ENCODE data around the gene CEP85L. TPM values are rescaled to one million over a fixed set of nuclear protein-coding genes. Genes with fewer than 3 reads are reported as not detected.

CEP85L gene
- total and polyA plus RNA-seq, 10 of the 15 experiments (the other 5 are each of a cell fraction or from before 2014, with no cell fraction given) = 1.8 to 10.9 (median 7.1) TPM

GRCh38 chr6:118451839-118452238 is 199.6 kb downstream of the CEP85L start:
- H3K9me3 ChIP-seq (replicated peaks; ENCODE audit: control insufficient read depth, insufficient read depth, low read length) = peaks cover 2% of the 10 kb centered on the region; the same call in 2 of the 3 replicates
- H3K79me2 ChIP-seq (ENCODE audit: control insufficient read depth, insufficient read depth, low read length) = no peaks in the 10 kb centered on the region
- intact Hi-C loops (cut with micrococcal nuclease; ENCODE audit: unreplicated experiment) (no loop called here), in situ Hi-C loops (cut with MboI) (no loop called here)
- no peak for ATAC-seq
- no peak overlapping the region for H3K9ac ChIP-seq (ENCODE audit: control insufficient read depth, insufficient read depth, low read length)
- H3K36me3 ChIP-seq (ENCODE audit: control insufficient read depth in 2 of 2, insufficient read depth in 2 of 2, low read length in 1 of 2) = no peaks in the 10 kb centered on the region
- no peak for FAIRE-seq
- H4K20me1 ChIP-seq (ENCODE audit: control insufficient read depth, insufficient read depth) = no peaks in the 10 kb centered on the region
- SMC1A ChIA-PET (ENCODE audit: uncharacterized antibody, unreplicated experiment) = no interaction called here
- no TSS peak for BruUV-seq (replicated peaks)
- POLR2A ChIA-PET = no interaction called here
- no peaks in the 10 kb centered on the region for H3K27me3 ChIP-seq (replicated peaks in 1 of 2; ENCODE audit: control insufficient read depth in 2 of 2, insufficient read depth in 2 of 2, low read length in 1 of 2)
- H3K4me3 ChIP-seq = no peak overlapping the region
- no peaks in the 10 kb centered on the region for H3K4me1 ChIP-seq (ENCODE audit: control insufficient read depth, insufficient read depth, low read length)
- RAD21 ChIA-PET (ENCODE audit: unreplicated experiment) = no interaction called here
- H3K27ac ChIP-seq (ENCODE audit: control insufficient read depth, insufficient read depth) = no peak overlapping the region
- no peak overlapping the region for H3K4me2 ChIP-seq (ENCODE audit: control insufficient read depth, insufficient read depth)
- TF ChIP-seq HDGF (IDR thresholded peaks at IDR 0.05) = no peak
- TF ChIP-seq STAT3 (IDR thresholded peaks at IDR 0.05; ENCODE audit: low read depth, low read length) = no peak
- no peak for TF ChIP-seq BRCA1 (IDR thresholded peaks at IDR 0.05; ENCODE audit: low read depth, low read length)
- no peak for TF ChIP-seq KDM1A (IDR thresholded peaks at IDR 0.05; ENCODE audit: borderline replicate concordance)
- no peak for TF ChIP-seq ZNF622 (IDR thresholded peaks at IDR 0.05)
- TF ChIP-seq POLR2AphosphoS2 (IDR thresholded peaks at IDR 0.05; ENCODE audit: low read depth, low read length) = no peak
- TF ChIP-seq BCL11A (IDR thresholded peaks at IDR 0.05; ENCODE audit: low read depth, low read length) = no peak
- TF ChIP-seq TCF7 (IDR thresholded peaks at IDR 0.05; ENCODE audit: borderline replicate concordance) = no peak
- no peak for DNase-seq (ENCODE audit: low read depth, low spot score)
- CTCF ChIA-PET = no interaction called here
- no peak overlapping the region for H2AFZ ChIP-seq (ENCODE audit: control insufficient read depth, low read depth, low read length)

GRCh38 chr6:118444796-118445195 is 206.6 kb downstream of the CEP85L start:
- no peaks in the 10 kb centered on the region for H3K4me1 ChIP-seq (ENCODE audit: control insufficient read depth, insufficient read depth, low read length)
- H3K9ac ChIP-seq (ENCODE audit: control insufficient read depth, insufficient read depth, low read length) = no peak overlapping the region
- no peak for TF ChIP-seq YY1 (IDR thresholded peaks at IDR 0.05; ENCODE audit: low read depth, low read length)
- TF ChIP-seq, protein P1, sequence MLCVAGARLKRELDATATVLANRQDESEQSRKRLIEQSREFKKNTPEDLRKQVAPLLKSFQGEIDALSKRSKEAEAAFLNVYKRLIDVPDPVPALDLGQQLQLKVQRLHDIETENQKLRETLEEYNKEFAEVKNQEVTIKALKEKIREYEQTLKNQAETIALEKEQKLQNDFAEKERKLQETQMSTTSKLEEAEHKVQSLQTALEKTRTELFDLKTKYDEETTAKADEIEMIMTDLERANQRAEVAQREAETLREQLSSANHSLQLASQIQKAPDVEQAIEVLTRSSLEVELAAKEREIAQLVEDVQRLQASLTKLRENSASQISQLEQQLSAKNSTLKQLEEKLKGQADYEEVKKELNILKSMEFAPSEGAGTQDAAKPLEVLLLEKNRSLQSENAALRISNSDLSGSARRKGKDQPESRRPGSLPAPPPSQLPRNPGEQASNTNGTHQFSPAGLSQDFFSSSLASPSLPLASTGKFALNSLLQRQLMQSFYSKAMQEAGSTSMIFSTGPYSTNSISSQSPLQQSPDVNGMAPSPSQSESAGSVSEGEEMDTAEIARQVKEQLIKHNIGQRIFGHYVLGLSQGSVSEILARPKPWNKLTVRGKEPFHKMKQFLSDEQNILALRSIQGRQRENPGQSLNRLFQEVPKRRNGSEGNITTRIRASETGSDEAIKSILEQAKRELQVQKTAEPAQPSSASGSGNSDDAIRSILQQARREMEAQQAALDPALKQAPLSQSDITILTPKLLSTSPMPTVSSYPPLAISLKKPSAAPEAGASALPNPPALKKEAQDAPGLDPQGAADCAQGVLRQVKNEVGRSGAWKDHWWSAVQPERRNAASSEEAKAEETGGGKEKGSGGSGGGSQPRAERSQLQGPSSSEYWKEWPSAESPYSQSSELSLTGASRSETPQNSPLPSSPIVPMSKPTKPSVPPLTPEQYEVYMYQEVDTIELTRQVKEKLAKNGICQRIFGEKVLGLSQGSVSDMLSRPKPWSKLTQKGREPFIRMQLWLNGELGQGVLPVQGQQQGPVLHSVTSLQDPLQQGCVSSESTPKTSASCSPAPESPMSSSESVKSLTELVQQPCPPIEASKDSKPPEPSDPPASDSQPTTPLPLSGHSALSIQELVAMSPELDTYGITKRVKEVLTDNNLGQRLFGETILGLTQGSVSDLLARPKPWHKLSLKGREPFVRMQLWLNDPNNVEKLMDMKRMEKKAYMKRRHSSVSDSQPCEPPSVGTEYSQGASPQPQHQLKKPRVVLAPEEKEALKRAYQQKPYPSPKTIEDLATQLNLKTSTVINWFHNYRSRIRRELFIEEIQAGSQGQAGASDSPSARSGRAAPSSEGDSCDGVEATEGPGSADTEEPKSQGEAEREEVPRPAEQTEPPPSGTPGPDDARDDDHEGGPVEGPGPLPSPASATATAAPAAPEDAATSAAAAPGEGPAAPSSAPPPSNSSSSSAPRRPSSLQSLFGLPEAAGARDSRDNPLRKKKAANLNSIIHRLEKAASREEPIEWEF (IDR thresholded peaks at IDR 0.05; ENCODE audit: insufficient replicate concordance, low read depth, low read length) = no peak
- TF ChIP-seq NR2F1 (conservative IDR thresholded peaks at IDR 0.05) = no peak
- no peak for TF ChIP-seq HDAC6 (IDR thresholded peaks at IDR 0.05; ENCODE audit: unreplicated experiment)
- no peak for TF ChIP-seq SREBF2 (IDR thresholded peaks at IDR 0.05; ENCODE audit: low read length)
- TF ChIP-seq SMAD1 (IDR thresholded peaks at IDR 0.05; ENCODE audit: low read depth, partially characterized antibody) = no peak
- no peak overlapping the region for H3K4me3 ChIP-seq
- RAD21 ChIA-PET (ENCODE audit: unreplicated experiment) = no interaction called here
- no peaks in the 10 kb centered on the region for H4K20me1 ChIP-seq (ENCODE audit: control insufficient read depth, insufficient read depth)
- ATAC-seq (no peak), DNase-seq (ENCODE audit: low read depth, low spot score) (no peak), FAIRE-seq (no peak)
- H3K36me3 ChIP-seq (ENCODE audit: control insufficient read depth in 2 of 2, insufficient read depth in 2 of 2, low read length in 1 of 2) = no peaks in the 10 kb centered on the region
- no TSS peak for BruUV-seq (replicated peaks)
- CTCF ChIA-PET = no interaction called here
- WGBS (ENCODE audit: insufficient coverage, insufficient replicate concordance, low lambda C conversion rate, missing lambda C conversion rate) = 88% methylated on average over 1 of the region's 1 CpG
- POLR2A ChIA-PET = no interaction called here
- in situ Hi-C loops (cut with MboI) = no loop called here
- H2AFZ ChIP-seq (ENCODE audit: control insufficient read depth, low read depth, low read length) = no peak overlapping the region
- no peak overlapping the region for H3K4me2 ChIP-seq (ENCODE audit: control insufficient read depth, insufficient read depth)
- no peaks in the 10 kb centered on the region for H3K9me3 ChIP-seq (replicated peaks; ENCODE audit: control insufficient read depth, insufficient read depth, low read length)
- SMC1A ChIA-PET (ENCODE audit: uncharacterized antibody, unreplicated experiment) = no interaction called here
- no peak overlapping the region for H3K27ac ChIP-seq (ENCODE audit: control insufficient read depth, insufficient read depth)
- H3K27me3 ChIP-seq (replicated peaks in 1 of 2; ENCODE audit: control insufficient read depth in 2 of 2, insufficient read depth in 2 of 2, low read length in 1 of 2) = no peaks in the 10 kb centered on the region
- no peaks in the 10 kb centered on the region for H3K79me2 ChIP-seq (ENCODE audit: control insufficient read depth, insufficient read depth, low read length)
- intact Hi-C loops (cut with micrococcal nuclease; ENCODE audit: unreplicated experiment) = no loop called here

Data from GM12878 (cell line).